Fibroblast of lung (primary cell): ENCODE results near the gene CDKN2B. TPM values are rescaled to one million over a fixed set of nuclear protein-coding genes. Genes with fewer than 3 reads are reported as not detected.

Experiments used
- DNase-seq, 2 donors: peaks; one replicate each; pipeline versions ENCODE4 v3.0.0 to v3.0.0-alpha.2; 2010; ENCODE audit warnings: low read depth in 2 of 2
- H2AFZ ChIP-seq: 2 replicates; pipeline ENCODE4 v1.5.1; 2012; ENCODE audit warnings: low read length, control low read depth, inconsistent platforms
- H3K27ac ChIP-seq: 2 replicates; pipeline ENCODE4 v1.5.1; 2011; ENCODE audit warnings: low read length, control low read depth; ENCODE audit not compliant: insufficient read depth
- H3K27me3 ChIP-seq: 2 replicates; pipeline ENCODE4 v1.5.1; 2011; ENCODE audit warnings: mild to moderate bottlenecking, low read length; ENCODE audit not compliant: control insufficient read depth, insufficient read depth
- H3K36me3 ChIP-seq: 2 replicates; pipeline ENCODE4 v1.5.1; 2011; ENCODE audit warnings: low read length; ENCODE audit not compliant: control insufficient read depth, insufficient read depth
- H3K4me1 ChIP-seq: 2 replicates; pipeline ENCODE4 v1.5.1; 2011; ENCODE audit warnings: low read length; ENCODE audit not compliant: control insufficient read depth, insufficient read depth; ENCODE audit errors: extremely low read depth
- H3K4me2 ChIP-seq: 2 replicates; pipeline ENCODE4 v1.5.1; 2011; ENCODE audit warnings: low read length, control low read depth; ENCODE audit not compliant: insufficient read depth; ENCODE audit errors: extremely low read depth
- H3K4me3 ChIP-seq, 4 experiments: fragments of 200-600 bp in 1 of 4; sonication (generic) in 1 of 4; replicated peaks in 1 of 4; 2 replicates each; pipeline ENCODE4 v1.5.1; 2011 to 2016; ENCODE audit warnings: low read length in 4 of 4, low read depth in 3 of 4, mild to moderate bottlenecking in 3 of 4, control low read depth in 2 of 4, inconsistent platforms in 1 of 4, mixed read lengths in 1 of 4; ENCODE audit not compliant: insufficient read depth in 1 of 4; ENCODE audit errors: control extremely low read depth in 1 of 4
- H3K79me2 ChIP-seq: 2 replicates; pipeline ENCODE4 v1.5.1; 2012; ENCODE audit warnings: mild to moderate bottlenecking, low read length, inconsistent platforms; ENCODE audit not compliant: control insufficient read depth, insufficient read depth
- H3K9ac ChIP-seq: 2 replicates; pipeline ENCODE4 v1.5.1; 2011; ENCODE audit warnings: mild to moderate bottlenecking, low read length, control low read depth; ENCODE audit not compliant: insufficient read depth
- H3K9me3 ChIP-seq: 2 replicates; pipeline ENCODE4 v1.5.1; 2012; ENCODE audit warnings: low read depth, low read length; ENCODE audit not compliant: control insufficient read depth, insufficient read depth
- H4K20me1 ChIP-seq: 2 replicates; pipeline ENCODE4 v1.5.1; 2011; ENCODE audit warnings: low read length; ENCODE audit not compliant: control insufficient read depth, insufficient read depth; ENCODE audit errors: extremely low read depth
- CTCF ChIP-seq, 2 donors: IDR thresholded peaks in 1 of 2; conservative IDR thresholded peaks in 1 of 2; 1 replicate in 1 of 2; 2 replicates in 1 of 2; pipeline ENCODE4 v1.5.1; 2011 to 2012; ENCODE audit warnings: low read length in 2 of 2, control low read depth in 1 of 2, inconsistent platforms in 1 of 2, low read depth in 1 of 2, mild to moderate bottlenecking in 1 of 2
- EZH2 ChIP-seq: IDR thresholded peaks from 2 replicates; pipeline ENCODE4 v1.5.1; 2012; ENCODE audit warnings: low read length, control low read depth, mild to moderate bottlenecking; ENCODE audit errors: missing control alignments
- polyA plus RNA-seq, 2 donors: library from polyadenylated mRNA; depleted of rRNA in 1 of 2; stranded (reverse) in 1 of 2; unstranded in 1 of 2; fragments of >200 nt; gene quantifications; 2 replicates each; pipeline ENCODE4 v1.2.1, GENCODE V29; 2011 to 2012; ENCODE audit warnings: missing spikeins in 1 of 2
- total RNA-seq: library from RNA; depleted of rRNA; stranded (reverse); fragments of >200 nt; gene quantifications from 2 replicates; pipeline ENCODE4 v1.2.1, GENCODE V29; 2014

The CDKN2B gene
- total and polyA plus RNA-seq, 2 donors (not counting 1 experiment from before 2014, with no cell fraction given) = 22.6 to 44.9 TPM

DNA sequence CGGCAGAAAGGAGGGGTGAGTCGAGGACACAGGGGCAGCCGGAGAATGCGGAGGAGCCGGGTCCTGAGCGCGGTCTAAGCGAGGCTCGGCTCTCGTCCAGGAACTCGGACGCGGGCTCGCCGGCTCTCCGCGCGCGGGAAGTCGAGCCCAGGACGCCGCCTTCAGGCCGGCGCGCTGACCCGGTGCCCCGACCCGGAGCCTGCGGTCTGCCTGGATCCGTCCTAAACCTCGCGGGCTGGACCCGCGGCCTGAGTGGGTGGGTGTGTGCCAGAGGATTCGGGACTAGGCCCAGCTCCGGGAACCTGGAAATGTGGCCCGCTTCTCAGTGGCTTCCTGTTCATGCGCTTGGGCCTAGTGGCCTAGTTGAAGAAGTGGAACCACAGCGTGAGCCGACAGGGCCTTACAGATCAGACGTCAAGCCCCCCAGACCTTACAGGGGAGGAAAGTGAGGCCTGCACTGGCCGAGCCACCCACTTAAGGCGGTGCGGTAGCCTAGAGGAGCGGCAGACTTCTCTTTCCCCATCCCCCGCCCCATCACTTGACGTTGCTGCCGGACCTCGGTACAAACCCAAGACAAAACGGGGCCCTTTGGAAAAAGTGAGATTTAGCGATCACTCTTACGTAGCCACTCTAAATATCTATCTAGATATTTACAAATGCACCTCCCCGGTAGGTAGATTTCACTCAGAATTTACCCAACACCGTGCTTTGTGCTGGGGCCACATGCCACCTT, 13.3 kb downstream of the CDKN2B start:
- no peaks in the 10 kb centered on the region for H3K9me3 ChIP-seq
- H3K79me2 ChIP-seq = peaks cover 32% of the 10 kb centered on the region
- H3K27me3 ChIP-seq = no peaks in the 10 kb centered on the region
- peaks cover 2% of the 10 kb centered on the region for H3K4me1 ChIP-seq
- peak overlapping the region; percentile 90 for H3K4me2 ChIP-seq
- TF ChIP-seq CTCF (conservative IDR thresholded peaks at IDR 0.05 in 1 of 2, IDR thresholded peaks at IDR 0.05 in 1 of 2; ENCODE audit: low read depth in 1 of 2, low read length in 2 of 2) (peak; percentile 18 to 37), EZH2 (no peak)
- no peaks in the 10 kb centered on the region for H4K20me1 ChIP-seq
- H2AFZ ChIP-seq = peak overlapping the region; percentile 96
- peak; percentile 63 to 65 for DNase-seq
- peak overlapping the region; percentile 96 for H3K9ac ChIP-seq
- peak overlapping the region; percentile 98 for H3K27ac ChIP-seq
- H3K4me3 ChIP-seq = peak overlapping the region; percentile 79 to 98 (median 90)
- H3K36me3 ChIP-seq = no peaks in the 10 kb centered on the region

GRCh38 chr9:21995006-21995665, 14.0 kb downstream of the CDKN2B start:
- Histone ChIP-seq H3K36me3 (no peaks in the 10 kb centered on the region), H3K79me2 (peaks cover 33% of the 10 kb centered on the region), H3K4me1 (peaks cover 3% of the 10 kb centered on the region), H3K4me2 (peak overlapping the region; percentile 90), H3K9me3 (no peaks in the 10 kb centered on the region), H4K20me1 (no peaks in the 10 kb centered on the region), H3K9ac (peak overlapping the region; percentile 96), H3K4me3 (peak overlapping the region; percentile 79 to 98 (median 90)), H3K27me3 (no peaks in the 10 kb centered on the region), H3K27ac (peak overlapping the region; percentile 98), H2AFZ (peak overlapping the region; percentile 96)
- DNase-seq = peak; percentile 68 to 76
- TF ChIP-seq CTCF (conservative IDR thresholded peaks at IDR 0.05 in 1 of 2, IDR thresholded peaks at IDR 0.05 in 1 of 2; ENCODE audit: low read depth in 1 of 2, low read length in 2 of 2) (no peak), EZH2 (no peak)

- Histone ChIP-seq H3K27me3 (no peaks in the 10 kb centered on the region), H3K9me3 (no peaks in the 10 kb centered on the region), H3K27ac (peak within 1 kb of the TSS; percentile 98), H2AFZ (peak within 1 kb of the TSS; percentile 96), H3K4me2 (peak within 1 kb of the TSS; percentile 90), H4K20me1 (no peaks in the 10 kb centered on the region), H3K36me3 (no peaks in the 10 kb centered on the region), H3K79me2 (peaks cover 33% of the 10 kb centered on the region), H3K4me3 (peak within 1 kb of the TSS; percentile 79 to 98 (median 90)), H3K4me1 (peaks cover 4% of the 10 kb centered on the region), H3K9ac (peak within 1 kb of the TSS; percentile 96)
- TF ChIP-seq EZH2 = no peak
- no peak for TF ChIP-seq CTCF (conservative IDR thresholded peaks at IDR 0.05 in 1 of 2, IDR thresholded peaks at IDR 0.05 in 1 of 2; ENCODE audit: low read depth in 1 of 2, low read length in 2 of 2)
- peak; percentile 58 to 84 for DNase-seq
Observed at GRCh38 chr9:21994556-21995005, 14.5 kb downstream of the CDKN2B start, which contains the start of gene CDKN2B-AS1. TSS of gene CDKN2B-AS1 (plus strand) at chr9:21994791.
